ENCODE data around the gene IFNGR2.
"Not testable (repeated sequence)": the region's sequence is repeated elsewhere in the genome, so short reads cannot be mapped to it uniquely, and the experiment has no call there.

IFNGR2 gene

GRCh38 chr21:33402001-33402979 is 923 bp upstream of the IFNGR2 start:
- no peak for DNase-seq

GRCh38 chr21:33403786-33404585 is 773 bp downstream of the IFNGR2 start:
- no peak for DNase-seq

- no peak for DNase-seq
These were observed 3.3 kb downstream of the IFNGR2 start for GRCh38 chr21:33406493-33406892.

- DNase-seq, result no peak
These were observed 8.8 kb downstream of the IFNGR2 start for GRCh38 chr21:33411949-33412430.

GRCh38 chr21:33412439-33412831 is 9.2 kb downstream of the IFNGR2 start:
- not testable (repeated sequence) for DNase-seq

GRCh38 chr21:33412832-33413519 is 9.8 kb downstream of the IFNGR2 start:
- DNase-seq, result no peak

GRCh38 chr21:33414068-33414467 is 10.9 kb downstream of the IFNGR2 start:
- DNase-seq, result no peak

GRCh38 chr21:33414926-33415325 is 11.7 kb downstream of the IFNGR2 start:
- DNase-seq, result no peak

GRCh38 chr21:33418691-33419090 is 15.5 kb downstream of the IFNGR2 start:
- no peak for DNase-seq

GRCh38 chr21:33419538-33420123 is 16.4 kb downstream of the IFNGR2 start:
- DNase-seq, result no peak

- DNase-seq, result no peak
These were observed 18.6 kb downstream of the IFNGR2 start for GRCh38 chr21:33421713-33422393.

- DNase-seq, result no peak
These were observed 21.0 kb downstream of the IFNGR2 start for GRCh38 chr21:33424214-33424613.

- no peak for DNase-seq
These were observed 22.6 kb downstream of the IFNGR2 start for GRCh38 chr21:33425825-33426224.

GRCh38 chr21:33427051-33427450 is 23.8 kb downstream of the IFNGR2 start:
- DNase-seq, result no peak

GRCh38 chr21:33428669-33429068 is 25.5 kb downstream of the IFNGR2 start:
- DNase-seq, result no peak

GRCh38 chr21:33430858-33431257 is 27.6 kb downstream of the IFNGR2 start:
- no peak for DNase-seq

- no peak for DNase-seq
These were observed 29.3 kb downstream of the IFNGR2 start for GRCh38 chr21:33432496-33432895.

GRCh38 chr21:33433001-33433400 is 29.8 kb downstream of the IFNGR2 start:
- DNase-seq, result no peak

GRCh38 chr21:33433425-33434114 is 30.4 kb downstream of the IFNGR2 start:
- DNase-seq, result no peak

- DNase-seq, result no peak
These were observed 31.7 kb downstream of the IFNGR2 start for GRCh38 chr21:33434770-33435360.

GRCh38 chr21:33437140-33437539 is 33.9 kb downstream of the IFNGR2 start:
- DNase-seq, result no peak
